BLaER1 treated with 17β-estradiol and CSF1 and Interleukin-3, amounts not matched to agents 10 nM and 100 nM (cell line): ENCODE results near the gene EVX2.

Experiments
- H3K27ac ChIP-seq, 11 experiments: shearing (Covaris generic); formaldehyde crosslinking; 2 replicates each; pipeline ENCODE4 v1.8.1; 2022
- H3K27me3 ChIP-seq, 11 experiments: shearing (Covaris generic); formaldehyde crosslinking; 2 replicates each; pipeline ENCODE4 v1.8.1; 2022
- H3K36me3 ChIP-seq, 11 experiments: shearing (Covaris generic); formaldehyde crosslinking; 2 replicates each; pipeline ENCODE4 v1.8.1; 2022
- H3K4me1 ChIP-seq, 10 experiments: shearing (Covaris generic); formaldehyde crosslinking; 2 replicates each; pipeline ENCODE4 v1.8.1; 2022
- H3K4me2 ChIP-seq, 11 experiments: shearing (Covaris generic); formaldehyde crosslinking; 2 replicates each; pipeline ENCODE4 v1.8.1; 2022
- H3K4me3 ChIP-seq, 10 experiments: shearing (Covaris generic); formaldehyde crosslinking; 2 replicates each; pipeline ENCODE4 v1.8.1; 2022
- H3K9ac ChIP-seq, 11 experiments: shearing (Covaris generic); formaldehyde crosslinking; 2 replicates each; pipeline ENCODE4 v1.8.1; 2022
- H3K9me3 ChIP-seq, 11 experiments: shearing (Covaris generic); formaldehyde crosslinking; replicated peaks in 1 of 11; 2 replicates each; pipeline ENCODE4 v1.8.1; 2022
- H4K20me1 ChIP-seq, 11 experiments: shearing (Covaris generic); formaldehyde crosslinking; 2 replicates each; pipeline ENCODE4 v1.8.1; 2022
- Cebpa-rat ChIP-seq, 11 experiments: shearing (Covaris generic); IDR thresholded peaks; 2 replicates each; pipeline ENCODE4 v1.8.1; 2022

Gene EVX2

GRCh38 chr2:176035013-176035691 lies 48.6 kb downstream of the EVX2 start:
- H3K36me3 ChIP-seq: no peaks in the 10 kb centered on the region
- H3K9ac ChIP-seq: no peak overlapping the region
- no peaks in the 10 kb centered on the region for H3K27me3 ChIP-seq
- no peaks in the 10 kb centered on the region for H3K9me3 ChIP-seq
- H3K4me1 ChIP-seq: peaks cover 0 to 9% (median 0%) of the 10 kb centered on the region in 10 experiments; a peak in 2 of 20 replicates
- H3K4me2 ChIP-seq: no peak overlapping the region
- H3K27ac ChIP-seq: no peak overlapping the region
- no peak overlapping the region for H3K4me3 ChIP-seq
- no peaks in the 10 kb centered on the region for H4K20me1 ChIP-seq
- no peak for TF ChIP-seq Cebpa-rat (IDR thresholded peaks at IDR 0.05)

GRCh38 chr2:176027806-176028205 lies 56.0 kb downstream of the EVX2 start:
- no peak overlapping the region for H3K4me2 ChIP-seq
- no peaks in the 10 kb centered on the region for H3K9me3 ChIP-seq
- peaks cover 0 to 14% (median 0%) of the 10 kb centered on the region in 10 experiments; a peak in 2 of 20 replicates for H3K4me1 ChIP-seq
- H3K9ac ChIP-seq: no peak overlapping the region
- no peak overlapping the region for H3K27ac ChIP-seq
- TF ChIP-seq Cebpa-rat (IDR thresholded peaks at IDR 0.05): no peak
- no peaks in the 10 kb centered on the region; a peak in 1 of 22 replicates for H4K20me1 ChIP-seq
- H3K4me3 ChIP-seq: no peak overlapping the region
- H3K27me3 ChIP-seq: no peaks in the 10 kb centered on the region
- H3K36me3 ChIP-seq: no peaks in the 10 kb centered on the region
